Body of pancreas (tissue), 4 donors: Measurements from ENCODE around the gene PALM3. TPM values are rescaled to one million over a fixed set of nuclear protein-coding genes. Genes with fewer than 3 reads are reported as not detected.

Experiments used
- ATAC-seq: fragments of 150-250 bp; one replicate; pipeline ENCODE4 v1.9.1; 2016
- DNase-seq, 4 donors: peaks; one replicate each; pipeline ENCODE4 v3.0.0-alpha.2; 2019
- H3K27ac ChIP-seq, 4 donors: fragments of 200-600 bp; sonication (generic); 1 replicate in 3 of 4; 2 replicates in 1 of 4; pipeline versions ENCODE4 v1.5.1 to v1.6.1; 2016 to 2019; ENCODE audit warnings: mild to moderate bottlenecking in 1 of 4, mixed read lengths in 1 of 4, moderate library complexity in 1 of 4
- H3K27me3 ChIP-seq, 2 donors: fragments of 200-600 bp; sonication (generic); one replicate each; pipeline ENCODE4 v1.6.0; 2016; ENCODE audit warnings: mild to moderate bottlenecking in 1 of 2
- H3K36me3 ChIP-seq, 2 donors: fragments of 200-600 bp; sonication (generic); replicated peaks in 1 of 2; 2 replicates each; pipeline ENCODE4 v1.5.1; 2016; ENCODE audit warnings: low read depth in 2 of 2; ENCODE audit not compliant: insufficient read depth in 1 of 2
- H3K4me1 ChIP-seq: fragments of 200-600 bp; sonication (generic); one replicate; pipeline ENCODE4 v1.6.0; 2016
- H3K4me3 ChIP-seq, 2 donors: fragments of 200-600 bp; sonication (generic); 1 replicate in 1 of 2; 2 replicates in 1 of 2; pipeline ENCODE4 v1.5.1; 2016 to 2019
- H3K9me3 ChIP-seq, 3 donors: fragments of 200-600 bp; sonication (generic); 1 replicate in 2 of 3; 2 replicates in 1 of 3; pipeline ENCODE4 v1.5.1; 2016
- POLR2A ChIP-seq, 3 donors: fragments of 450-650 bp; IDR thresholded peaks; one replicate each; pipeline ENCODE4 v1.6.1; 2016; ENCODE audit warnings: antibody characterized with exemption in 3 of 3, mild to moderate bottlenecking in 2 of 3
- WGBS, 2 donors: methylation state at CpG; one replicate each; pipeline ENCODE4 v1.1.5; 2017; 5-methylcytosine and 5-hydroxymethylcytosine counted together
- intact Hi-C: fragments of 100-400 bp; cut with DNase I; formaldehyde crosslinking; loops from one replicate; pipeline ENCODE4 v1.15.1; 2023
- total RNA-seq, 2 donors: library from RNA; depleted of rRNA; stranded (reverse); fragments of >200 nt; gene quantifications; one replicate each; pipeline ENCODE4 v1.1.0, GENCODE V29; 2016
- TF ChIP-seq, protein P1 (sequence below), 7 experiments: fragments of 450-650 bp in 4 of 7; fragments of 200-600 bp in 3 of 7; sonication (generic) in 3 of 7; IDR thresholded peaks; one replicate each; pipeline ENCODE4 v1.5.1; 2016 to 2019; ENCODE audit warnings: antibody characterized with exemption in 7 of 7

The PALM3 gene
- total RNA-seq, 2 donors from 2014 or later = 17.4 to 28.3 TPM

DNA sequence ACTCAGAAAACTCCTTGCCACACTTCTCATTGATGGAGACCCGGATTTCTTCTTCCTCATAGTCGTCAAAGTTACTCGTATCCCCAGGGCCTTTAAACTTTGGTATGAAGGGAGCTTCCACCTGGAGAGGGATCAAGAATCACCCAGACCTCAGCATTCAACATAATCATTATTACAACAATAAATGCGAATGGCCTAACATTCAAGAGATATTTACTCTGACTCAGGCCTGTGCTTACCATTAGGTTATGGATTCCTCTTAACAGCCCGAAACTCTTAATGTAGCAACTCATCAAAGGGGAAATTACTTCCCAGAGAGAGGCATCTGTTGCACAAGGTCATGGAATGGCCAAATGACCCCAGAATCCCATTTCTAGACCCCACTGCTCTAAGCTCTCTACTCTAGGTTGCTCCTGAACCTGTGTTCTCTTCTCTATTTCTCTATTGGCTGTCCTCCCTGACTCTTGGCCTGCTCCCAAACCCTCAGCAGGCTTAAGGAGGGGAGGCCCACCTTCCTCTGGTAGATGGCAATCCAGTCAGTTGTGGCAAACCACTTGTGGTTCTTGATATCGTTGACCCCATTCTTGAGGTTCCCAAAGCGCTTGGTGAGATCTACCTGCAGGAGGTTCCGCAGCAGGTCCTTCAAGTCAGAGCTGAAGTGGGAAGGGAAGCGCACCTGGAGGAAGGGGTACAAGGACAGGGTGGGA, 31.4 kb upstream of the PALM3 start:
- intact Hi-C loops = no loop called here

DNA sequence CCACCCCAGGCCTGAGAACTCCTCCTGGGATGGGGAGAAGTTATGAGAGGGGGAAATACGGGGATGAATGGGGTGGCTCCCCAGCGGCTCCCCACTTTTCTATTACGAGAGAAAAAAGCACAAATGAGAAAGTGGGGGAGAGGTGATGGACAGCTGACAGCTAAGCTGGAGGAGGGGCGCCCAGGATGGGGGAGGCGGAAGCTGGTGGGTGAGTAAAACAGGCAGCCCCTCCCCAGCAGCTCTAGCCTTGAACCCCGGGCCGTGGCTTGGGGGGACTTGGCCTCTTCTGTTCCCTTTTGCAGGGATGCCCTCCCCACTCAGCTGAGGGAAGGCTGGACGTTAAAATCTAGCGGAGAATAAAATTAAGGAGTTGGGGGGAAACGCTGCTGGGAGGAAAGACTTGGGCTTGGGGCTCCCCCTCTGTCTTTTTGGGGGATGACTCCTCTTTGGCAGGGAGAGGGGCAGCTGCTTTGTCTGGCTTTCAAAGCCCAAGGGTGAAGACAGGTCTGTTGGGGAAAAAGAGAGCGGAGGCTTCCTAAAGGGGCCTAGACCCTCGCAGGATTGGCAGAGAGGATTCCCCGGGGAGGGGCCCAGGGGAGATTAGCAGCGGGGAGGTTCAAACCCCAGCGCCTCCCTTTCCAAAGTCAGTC, 30.1 kb upstream of the PALM3 start:
- no peak overlapping the region for H3K4me3 ChIP-seq
- TF ChIP-seq, protein P1, sequence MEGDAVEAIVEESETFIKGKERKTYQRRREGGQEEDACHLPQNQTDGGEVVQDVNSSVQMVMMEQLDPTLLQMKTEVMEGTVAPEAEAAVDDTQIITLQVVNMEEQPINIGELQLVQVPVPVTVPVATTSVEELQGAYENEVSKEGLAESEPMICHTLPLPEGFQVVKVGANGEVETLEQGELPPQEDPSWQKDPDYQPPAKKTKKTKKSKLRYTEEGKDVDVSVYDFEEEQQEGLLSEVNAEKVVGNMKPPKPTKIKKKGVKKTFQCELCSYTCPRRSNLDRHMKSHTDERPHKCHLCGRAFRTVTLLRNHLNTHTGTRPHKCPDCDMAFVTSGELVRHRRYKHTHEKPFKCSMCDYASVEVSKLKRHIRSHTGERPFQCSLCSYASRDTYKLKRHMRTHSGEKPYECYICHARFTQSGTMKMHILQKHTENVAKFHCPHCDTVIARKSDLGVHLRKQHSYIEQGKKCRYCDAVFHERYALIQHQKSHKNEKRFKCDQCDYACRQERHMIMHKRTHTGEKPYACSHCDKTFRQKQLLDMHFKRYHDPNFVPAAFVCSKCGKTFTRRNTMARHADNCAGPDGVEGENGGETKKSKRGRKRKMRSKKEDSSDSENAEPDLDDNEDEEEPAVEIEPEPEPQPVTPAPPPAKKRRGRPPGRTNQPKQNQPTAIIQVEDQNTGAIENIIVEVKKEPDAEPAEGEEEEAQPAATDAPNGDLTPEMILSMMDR (IDR thresholded peaks at IDR 0.05) = no peak
- no peak for TF ChIP-seq POLR2A (IDR thresholded peaks at IDR 0.05)
- ATAC-seq (no peak), DNase-seq (peak in 1 of 4 donors; percentile 42)
- peak overlapping the region in 3 of 4 donors; percentile 80 to 97 (median 90) for H3K27ac ChIP-seq
- intact Hi-C loops = no loop called here
- H3K27me3 ChIP-seq = no peaks in the 10 kb centered on the region
- no peaks in the 10 kb centered on the region for H3K9me3 ChIP-seq
- H3K36me3 ChIP-seq = peaks cover 0 to 3% of the 10 kb centered on the region in 2 donors
- peaks cover 21% of the 10 kb centered on the region for H3K4me1 ChIP-seq
- WGBS, 2 donors = 20 to 30% methylated on average over 15 of the region's 15 CpGs

More for the DNA sequence above, 31.4 kb upstream of the PALM3 start:
- ATAC-seq = no peak
- no peaks in the 10 kb centered on the region for H3K9me3 ChIP-seq
- peaks cover 21% of the 10 kb centered on the region for H3K4me1 ChIP-seq
- WGBS, 2 donors = 93 to 96% methylated on average over 8 to 9 of the region's 9 CpGs
- DNase-seq = no peak
- H3K27ac ChIP-seq = no peak overlapping the region
- H3K27me3 ChIP-seq = no peaks in the 10 kb centered on the region
- H3K4me3 ChIP-seq = no peak overlapping the region
- H3K36me3 ChIP-seq = peaks cover 0 to 6% of the 10 kb centered on the region in 2 donors
- TF ChIP-seq, protein P1 (IDR thresholded peaks at IDR 0.05) = no peak
- no peak for TF ChIP-seq POLR2A (IDR thresholded peaks at IDR 0.05)

DNA sequence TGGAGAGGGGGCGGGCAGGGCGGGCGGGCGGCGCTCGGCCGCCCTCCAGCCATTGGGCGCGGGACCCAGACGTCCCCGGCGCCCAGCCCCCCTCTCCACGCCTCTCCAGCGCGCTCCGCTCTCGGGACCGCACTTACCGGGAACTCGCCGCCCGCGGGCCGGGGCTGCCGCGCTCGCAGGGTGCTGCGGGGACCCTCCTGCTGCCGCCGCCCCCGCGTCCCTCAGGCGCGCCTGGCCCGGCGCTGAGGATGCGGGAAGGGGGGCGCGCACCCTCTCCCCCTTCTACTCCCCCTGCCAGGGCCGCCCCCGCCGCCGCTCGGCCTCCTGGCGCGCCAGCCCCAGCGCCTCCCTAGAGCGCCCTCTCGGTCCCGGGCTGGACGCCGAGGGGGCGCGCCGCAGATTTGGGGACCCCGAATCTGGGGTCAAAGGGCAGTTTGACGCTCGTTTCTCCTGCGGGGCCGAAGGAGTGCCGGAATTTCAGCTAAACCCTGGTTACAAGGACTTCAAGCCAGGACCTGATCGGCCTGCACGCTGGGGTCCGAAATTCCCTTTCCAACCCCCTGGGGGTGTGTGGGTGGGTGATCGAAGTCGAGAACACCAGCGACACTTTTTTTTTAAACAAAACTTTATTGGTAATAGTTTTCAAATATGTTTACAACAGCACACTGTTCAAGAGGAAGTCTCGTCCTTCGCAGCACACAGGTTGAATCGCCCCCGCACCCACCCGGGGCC, 29.4 kb upstream of the PALM3 start:
- H3K4me1 ChIP-seq = peaks cover 21% of the 10 kb centered on the region
- peak; percentile 37 to 54 (median 44) for DNase-seq
- TF ChIP-seq, protein P1 (IDR thresholded peaks at IDR 0.05) = peak in 3 of 7 experiments; percentile 19 to 27 (median 21)
- peak; percentile 34 to 78 (median 64) for TF ChIP-seq POLR2A (IDR thresholded peaks at IDR 0.05)
- peak overlapping the region; percentile 65 to 97 (median 85) for H3K27ac ChIP-seq
- intact Hi-C loops = no loop called here
- H3K27me3 ChIP-seq = no peaks in the 10 kb centered on the region
- peak overlapping the region; percentile 35 to 75 for H3K4me3 ChIP-seq
- 1% methylated on average over 22 to 65 of the region's 72 CpGs for WGBS, 2 donors
- ATAC-seq = peak; percentile 82
- no peaks in the 10 kb centered on the region for H3K36me3 ChIP-seq
- no peaks in the 10 kb centered on the region for H3K9me3 ChIP-seq

DNA sequence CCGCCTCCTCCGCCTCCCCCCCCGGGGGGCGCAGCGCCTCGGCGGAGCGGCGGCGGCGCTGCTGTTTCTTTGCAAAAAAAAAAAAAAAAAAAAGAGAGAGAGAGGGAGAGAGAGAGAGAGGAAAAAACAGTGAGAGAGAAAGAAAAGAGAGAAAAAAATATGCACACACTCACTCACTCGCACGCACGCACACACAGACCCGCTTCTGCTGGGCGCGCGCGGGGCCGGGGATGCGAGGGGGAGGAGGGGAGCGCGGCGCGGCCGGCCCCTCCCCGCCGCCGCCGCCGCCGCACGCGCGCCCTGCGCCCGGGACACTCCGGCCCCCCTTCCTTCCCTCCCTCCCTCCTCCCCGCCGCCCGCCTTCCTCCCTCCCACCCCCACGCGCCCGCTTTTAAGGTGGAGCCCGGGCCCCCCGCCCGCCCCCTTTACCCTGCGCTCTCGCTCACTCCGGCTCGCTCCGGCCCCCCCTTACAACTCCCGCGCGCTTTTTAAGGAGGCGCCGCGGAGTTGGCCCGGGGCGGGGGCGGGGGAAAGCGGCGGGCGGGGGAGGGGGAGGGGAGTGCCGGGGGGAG, 28.7 kb upstream of the PALM3 start, which contains the start of gene SAMD1:
Gene SAMD1, minus strand, starts transcription at position 243 of the 572 bp plus-strand sequence.
- Histone ChIP-seq H3K4me3 (peak within 1 kb of the TSS; percentile 35 to 75), H3K27ac (peak within 1 kb of the TSS; percentile 65 to 97 (median 85)), H3K27me3 (no peaks in the 10 kb centered on the region), H3K4me1 (peaks cover 23% of the 10 kb centered on the region), H3K9me3 (no peaks in the 10 kb centered on the region), H3K36me3 (no peaks in the 10 kb centered on the region)
- ATAC-seq = peak; percentile 81
- intact Hi-C loops = no loop called here
- DNase-seq = peak; percentile 91 to 94 (median 93)
- 1% methylated on average over 15 to 29 of the region's 65 CpGs for WGBS, 2 donors
- no peak for TF ChIP-seq POLR2A (IDR thresholded peaks at IDR 0.05)
- TF ChIP-seq, protein P1 (IDR thresholded peaks at IDR 0.05) = peak in 1 of 7 experiments; percentile 10
